Measurements from ENCODE around the gene MAN1A1.

The MAN1A1 gene

GRCh38 chr6:119333063-119333609 lies 16.4 kb downstream of the MAN1A1 start:
- DNase-seq (ENCODE audit: extremely low read depth, low read depth) = no peak
- TF ChIP-seq CTCF (IDR thresholded peaks at IDR 0.05; ENCODE audit: low read depth, low read length) = no peak

- no peak for TF ChIP-seq CTCF (IDR thresholded peaks at IDR 0.05; ENCODE audit: low read depth, low read length)
- DNase-seq (ENCODE audit: extremely low read depth, low read depth) = no peak
These were observed 17.8 kb downstream of the MAN1A1 start for GRCh38 chr6:119331663-119332286.

- DNase-seq (ENCODE audit: extremely low read depth, low read depth) = no peak
- TF ChIP-seq CTCF (IDR thresholded peaks at IDR 0.05; ENCODE audit: low read depth, low read length) = no peak
These were observed 18.9 kb downstream of the MAN1A1 start for GRCh38 chr6:119330520-119331113.

- TF ChIP-seq CTCF (IDR thresholded peaks at IDR 0.05; ENCODE audit: low read depth, low read length) = no peak
- no peak for DNase-seq (ENCODE audit: extremely low read depth, low read depth)
These were observed 19.8 kb downstream of the MAN1A1 start for GRCh38 chr6:119329794-119330180.

- DNase-seq (ENCODE audit: extremely low read depth, low read depth) = no peak
- TF ChIP-seq CTCF (IDR thresholded peaks at IDR 0.05; ENCODE audit: low read depth, low read length) = no peak
These were observed 20.4 kb downstream of the MAN1A1 start for GRCh38 chr6:119328892-119329793.

GRCh38 chr6:119328254-119328653 lies 21.3 kb downstream of the MAN1A1 start:
- no peak for TF ChIP-seq CTCF (IDR thresholded peaks at IDR 0.05; ENCODE audit: low read depth, low read length)
- DNase-seq (ENCODE audit: extremely low read depth, low read depth) = no peak

- DNase-seq (ENCODE audit: extremely low read depth, low read depth) = no peak
- TF ChIP-seq CTCF (IDR thresholded peaks at IDR 0.05; ENCODE audit: low read depth, low read length) = no peak
These were observed 21.8 kb downstream of the MAN1A1 start for GRCh38 chr6:119327810-119328209.
